K562 (cell line): Measurements from ENCODE around the gene RPL9. TPM values are rescaled to one million over a fixed set of nuclear protein-coding genes. Genes with fewer than 3 reads are reported as not detected.
A peak's percentile ranks its signal among the peaks of the same experiment; 100 is the strongest.

Source experiments
- ATAC-seq: fragments of 200-7000 bp; cut with Tn5 transposase; 3 replicates; pipeline ENCODE4 v1.9.1; 2020; ENCODE audit warnings: moderate library complexity
- BruUV-seq: library from RNA; stranded (reverse); fragments of 400-500 nt; replicated peaks from 2 replicates; lab custom pipeline; 2021; lab: Mats Ljungman, UMichigan
- CTCF ChIA-PET: fragments of 300-600 bp; formaldehyde crosslinking; extraction: SDS; loops from one replicate; lab custom pipeline; 2021; ENCODE audit warnings: low intra/inter-chr PET ratio; lab: Yijun Ruan, JAX
- POLR2A ChIA-PET: fragments of 300-600, 350-650 bp; sonication (Branson Sonifier 250); formaldehyde crosslinking; extraction: SDS; loops from one replicate; lab custom pipeline; 2021; ENCODE audit warnings: antibody characterized with exemption, inconsistent platforms; lab: Yijun Ruan, JAX
- DNase-seq, 4 experiments: peaks; one replicate each; pipeline versions ENCODE4 v3.0.0 to v3.0.0-alpha.2; 2011 to 2018; ENCODE audit warnings: low spot score in 3 of 4, mixed read lengths in 3 of 4; ENCODE audit errors: extremely low read depth in 1 of 4
- FAIRE-seq: peaks from 2 replicates; lab custom pipeline; 2011; peaks lifted over from hg19 to GRCh38; lab: Jason Lieb, UNC
- H2AFZ ChIP-seq: 2 replicates; pipeline ENCODE4 v1.6.0; 2011; ENCODE audit warnings: low read depth, low read length, control low read depth, inconsistent platforms
- H3K27ac ChIP-seq: fragments of 200-600 bp; 3 replicates; pipeline ENCODE4 v1.8.0; 2011; ENCODE audit warnings: low read depth, mild to moderate bottlenecking, control low read depth, inconsistent platforms, low read length, moderate library complexity, mixed read lengths; ENCODE audit errors: extremely low read depth
- H3K27me3 ChIP-seq, 2 experiments: fragments of 300-600 bp in 1 of 2; 2 replicates in 1 of 2; 3 replicates in 1 of 2; pipeline versions ENCODE4 v1.6.0 to v1.8.0; 2011; ENCODE audit warnings: inconsistent platforms in 2 of 2, low read length in 2 of 2, mild to moderate bottlenecking in 1 of 2, mixed read lengths in 1 of 2, moderate library complexity in 1 of 2; ENCODE audit not compliant: control insufficient read depth in 2 of 2, insufficient read depth in 2 of 2
- H3K36me3 ChIP-seq: fragments of 300-600 bp; 3 replicates; pipeline ENCODE4 v1.8.0; 2011; ENCODE audit warnings: mild to moderate bottlenecking, low read length, inconsistent platforms; ENCODE audit not compliant: control insufficient read depth, insufficient read depth
- H3K4me1 ChIP-seq, 2 experiments: fragments of 200-600 bp in 1 of 2; replicated peaks in 1 of 2; 2 replicates in 1 of 2; 3 replicates in 1 of 2; pipeline versions ENCODE4 v1.5.1 to v1.8.0; 2011; ENCODE audit warnings: inconsistent platforms in 2 of 2, low read length in 2 of 2, mild to moderate bottlenecking in 1 of 2, mixed read lengths in 1 of 2, moderate library complexity in 1 of 2; ENCODE audit not compliant: control insufficient read depth in 2 of 2, insufficient read depth in 2 of 2
- H3K4me2 ChIP-seq: 2 replicates; pipeline ENCODE4 v1.6.1; 2011; ENCODE audit warnings: low read length, control low read depth, inconsistent platforms, mixed read lengths; ENCODE audit not compliant: insufficient read depth
- H3K4me3 ChIP-seq: fragments of 200-600 bp; sonication (generic), shearing (Covaris generic); 2 replicates; pipeline ENCODE4 v1.5.1; 2016; ENCODE audit warnings: control low read depth, inconsistent platforms
- H3K79me2 ChIP-seq: fragments of 200-600 bp; 3 replicates; pipeline ENCODE4 v1.8.0; 2011; ENCODE audit warnings: low read length, inconsistent platforms; ENCODE audit not compliant: control insufficient read depth, insufficient read depth
- H3K9ac ChIP-seq, 2 experiments: 2 replicates each; pipeline versions ENCODE4 v1.6.0 to v1.6.1; 2011; ENCODE audit warnings: low read depth in 2 of 2, low read length in 2 of 2, control low read depth in 1 of 2, inconsistent platforms in 1 of 2, mild to moderate bottlenecking in 1 of 2, mixed read lengths in 1 of 2; ENCODE audit not compliant: insufficient read depth in 1 of 2
- H3K9me1 ChIP-seq: one replicate; pipeline ENCODE4 v1.6.0; 2011; ENCODE audit warnings: inconsistent platforms, mild to moderate bottlenecking, low read length, moderate library complexity; ENCODE audit not compliant: control insufficient read depth, insufficient read depth
- H3K9me3 ChIP-seq: replicated peaks from 2 replicates; pipeline ENCODE4 v1.5.1; 2011; ENCODE audit warnings: low read depth, low read length, inconsistent platforms; ENCODE audit not compliant: control insufficient read depth, insufficient read depth
- H4K20me1 ChIP-seq: replicated peaks from 2 replicates; pipeline ENCODE4 v1.6.1; 2011; ENCODE audit warnings: low read length, inconsistent platforms, mixed read lengths; ENCODE audit not compliant: control insufficient read depth, insufficient read depth
- BCL6 ChIP-seq: fragments of 250-450 bp; sonication (Bioruptor Pico); IDR thresholded peaks from 2 replicates; pipeline ENCODE4 v1.4.0; 2020
- BDP1 ChIP-seq: IDR thresholded peaks from 3 replicates; pipeline ENCODE4 v1.6.1; 2011; ENCODE audit not compliant: insufficient read length, insufficient read depth
- C11orf30 ChIP-seq: fragments of 450-650 bp; IDR thresholded peaks from 2 replicates; pipeline ENCODE4 v1.6.1; 2016; ENCODE audit warnings: low read depth, mild to moderate bottlenecking
- CBX3 ChIP-seq, 2 experiments: IDR thresholded peaks; 1 replicate in 1 of 2; 2 replicates in 1 of 2; pipeline ENCODE4 v1.6.1; 2012; ENCODE audit warnings: inconsistent platforms in 2 of 2, low read length in 2 of 2, borderline replicate concordance in 1 of 2, control low read depth in 1 of 2
- DPF2 ChIP-seq: fragments of 450-650 bp; IDR thresholded peaks from 2 replicates; pipeline ENCODE4 v1.6.1; 2016
- FOXP4 ChIP-seq: sonication (generic); formaldehyde crosslinking; IDR thresholded peaks from 2 replicates; pipeline ENCODE4 v1.8.0; 2022; ENCODE audit warnings: mild to moderate bottlenecking, missing genetic modification reagents, borderline replicate concordance
- NCOA4 ChIP-seq: fragments of 450-650 bp; IDR thresholded peaks from 2 replicates; pipeline ENCODE4 v1.6.1; 2018; ENCODE audit warnings: mild to moderate bottlenecking; ENCODE audit not compliant: partially characterized antibody
- RBM14 ChIP-seq: fragments of 200-400 bp; formaldehyde crosslinking; IDR thresholded peaks from 2 replicates; pipeline ENCODE4 v1.6.1; 2018; ENCODE audit warnings: low read depth, mild to moderate bottlenecking, low read length, moderate library complexity, borderline replicate concordance; ENCODE audit not compliant: insufficient read depth
- THAP7 ChIP-seq: fragments of 250-450 bp; sonication (Bioruptor Pico); IDR thresholded peaks from 2 replicates; pipeline ENCODE4 v1.5.0; 2021
- ZC3H11A ChIP-seq: IDR thresholded peaks from 2 replicates; pipeline ENCODE4 v1.6.1; 2012; ENCODE audit warnings: low read depth, low read length, improper control_type of control experiment
- ZNF121 ChIP-seq: sonication (generic); formaldehyde crosslinking; conservative IDR thresholded peaks from 2 replicates; pipeline ENCODE4 v1.8.0; 2022; ENCODE audit warnings: missing genetic modification reagents
- ZNF316 ChIP-seq: fragments of 450-650 bp; IDR thresholded peaks from 2 replicates; pipeline ENCODE4 v1.6.1; 2016
- ZNF583 ChIP-seq: fragments of 250-450 bp; sonication (Bioruptor Pico); IDR thresholded peaks from 2 replicates; pipeline ENCODE4 v1.4.0; 2020
- ZNF639 ChIP-seq, 2 experiments: fragments of 200-800 bp in 1 of 2; sonication (Bioruptor generic) in 1 of 2; sonication (generic) in 1 of 2; formaldehyde crosslinking in 1 of 2; IDR thresholded peaks in 1 of 2; conservative IDR thresholded peaks in 1 of 2; 2 replicates each; pipeline versions ENCODE4 v1.5.0 to v1.6.1; 2016 to 2020; ENCODE audit warnings: missing compliant biosample characterization in 1 of 2, missing genetic modification characterization in 1 of 2, missing genetic modification reagents in 1 of 2
- ZNF699 ChIP-seq: fragments of 250-450 bp; sonication (Bioruptor Pico); IDR thresholded peaks from 2 replicates; pipeline ENCODE4 v1.8.0; 2021; ENCODE audit warnings: mild to moderate bottlenecking, moderate library complexity; ENCODE audit not compliant: insufficient replicate concordance
- WGBS: fragments of 100-300 bp; shearing (Covaris generic); methylation state at CpG from one replicate; pipeline ENCODE4 v1.1.6; 2016; ENCODE audit warnings: low coverage, mixed read lengths; ENCODE audit not compliant: insufficient coverage; ENCODE audit errors: missing lambda C conversion rate; 5-methylcytosine and 5-hydroxymethylcytosine counted together
- in situ Hi-C: fragments of 300-500 bp; cut with MboI; formaldehyde crosslinking; loops from 4 replicates; pipeline ENCODE4 v1.15.0; 2018; ENCODE audit warnings: inconsistent platforms, mixed read lengths
- intact Hi-C: fragments of 100-400 bp; cut with micrococcal nuclease; formaldehyde crosslinking; loops from 2 replicates; pipeline ENCODE4 v1.14.2; 2022
- polyA plus RNA-seq, 8 experiments: library from polyadenylated mRNA; depleted of rRNA in 4 of 8; stranded (reverse) in 5 of 8; unstranded in 3 of 8; fragments of >200 nt; fragmentation: Nextera tagmentation in 2 of 8; fragmentation: Illumina TruSeq in 1 of 8; extraction: Ambion mirVana in 2 of 8; extraction: Trizol in 1 of 8; gene quantifications; 2 replicates each; pipeline versions ENCODE4 v1.2.1 to v1.2.3, GENCODE V29; 2011 to 2014; ENCODE audit warnings: inconsistent platforms in 1 of 8, missing spikeins in 1 of 8
- total RNA-seq, 7 experiments: library from RNA; depleted of rRNA in 6 of 7; stranded (reverse); fragments of >200 nt in 6 of 7; fragmentation: Illumina TruSeq in 2 of 7; extraction: Trizol in 2 of 7; gene quantifications; 2 replicates each; pipeline versions ENCODE4 v1.2.1 to v1.2.3, GENCODE V29; 2011 to 2021; ENCODE audit warnings: low replicate concordance in 1 of 7

RPL9 gene
- total and polyA plus RNA-seq, 9 of the 15 experiments (the other 6 are each of a cell fraction or from before 2014, with no cell fraction given) = 1,925 to 5,178 (median 3,033) TPM

GRCh38 chr4:39427520-39428114, 31.1 kb downstream of the RPL9 start (continued):
- TF ChIP-seq RBM14 (no peak), DPF2 (peak; percentile 28; the same call in 1 of the 2 replicates), C11orf30 (peak; percentile 98), ZNF316 (peak; percentile 99), ZNF583 (CRISPR knock-in tag) (no peak), ZNF639 (CRISPR knock-in tag; conservative IDR thresholded peaks at IDR 0.05 in 1 of 2, IDR thresholded peaks at IDR 0.05 in 1 of 2) (no peak), NCOA4 (no peak), ZNF699 (CRISPR knock-in tag) (no peak), BCL6 (CRISPR knock-in tag) (no peak), CBX3 (IDR thresholded peaks at IDR 0.05; ENCODE audit: borderline replicate concordance in 1 of 2, low read length in 2 of 2) (no peak)
- TF ChIP-seq, all 486 proteins: peak for 11

GRCh38 chr4:39426728-39427127, 32.0 kb downstream of the RPL9 start:
- Histone ChIP-seq H3K9ac (no peak overlapping the region), H3K9me1 (no peaks in the 10 kb centered on the region), H3K27ac (no peak overlapping the region), H3K4me1 (peaks cover 0 to 14% of the 10 kb centered on the region in 2 experiments; a peak in 3 of 5 replicates), H3K4me3 (no peak overlapping the region), H2AFZ (no peak overlapping the region), H3K79me2 (no peaks in the 10 kb centered on the region), H4K20me1 (no peaks in the 10 kb centered on the region), H3K4me2 (no peak overlapping the region), H3K9me3 (no peaks in the 10 kb centered on the region), H3K27me3 (no peaks in the 10 kb centered on the region), H3K36me3 (no peaks in the 10 kb centered on the region)
- WGBS = 100% methylated on average over 1 of the region's 1 CpG
- TF ChIP-seq ZC3H11A (no peak), FOXP4 (CRISPR knock-in tag) (no peak), ZNF121 (CRISPR knock-in tag) (peak; percentile 54; the same call in 1 of the 2 replicates), BDP1 (no peak), THAP7 (no peak)
- intact Hi-C loops = no loop called here
- DNase-seq = no peak
- ATAC-seq = no peak
- FAIRE-seq = no peak
- BruUV-seq = no TSS peak
- in situ Hi-C loops = no loop called here
- ChIA-PET CTCF (no interaction called here), POLR2A (interaction anchor here (0.6 kb wide), 2 partner anchors 974 to 1117 kb away, joined by 3 to 4 read pairs; no protein-coding TSS in a partner anchor)
